Hepatic stellate cell (primary cell): ENCODE data around the gene DOP1A.
"Not testable (repeated sequence)": the region's sequence is repeated elsewhere in the genome, so short reads cannot be mapped to it uniquely, and the experiment has no call there.

Experiments
- DNase-seq: peaks from one replicate; pipeline ENCODE4 v3.0.0; 2011; ENCODE audit warnings: low spot score

Gene DOP1A

DNA sequence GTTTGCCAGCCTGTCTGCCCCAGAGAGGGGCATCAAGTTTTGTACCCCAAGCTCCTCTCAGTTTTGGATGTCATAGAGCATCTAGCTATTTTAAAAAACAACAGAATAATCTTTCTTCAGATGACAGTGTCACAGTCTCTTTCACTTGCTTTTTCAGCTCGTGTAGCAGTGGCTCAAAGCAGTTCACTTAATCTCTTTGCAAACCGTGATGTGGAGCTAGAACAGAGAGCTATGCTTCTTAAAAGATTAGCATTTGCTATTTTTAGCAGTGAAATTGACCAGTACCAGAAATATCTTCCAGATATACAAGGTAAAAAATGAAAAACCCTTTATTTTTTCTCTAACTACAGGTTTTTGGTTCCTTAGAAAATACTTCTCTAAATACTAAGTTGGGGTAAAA lies 88.3 kb downstream of the DOP1A start:
- DNase-seq: no peak

- DNase-seq: no peak
These were observed 92.7 kb downstream of the DOP1A start for GRCh38 chr6:83160167-83160566.

GRCh38 chr6:83167726-83168278 lies 100.3 kb downstream of the DOP1A start:
- no peak for DNase-seq

DNA sequence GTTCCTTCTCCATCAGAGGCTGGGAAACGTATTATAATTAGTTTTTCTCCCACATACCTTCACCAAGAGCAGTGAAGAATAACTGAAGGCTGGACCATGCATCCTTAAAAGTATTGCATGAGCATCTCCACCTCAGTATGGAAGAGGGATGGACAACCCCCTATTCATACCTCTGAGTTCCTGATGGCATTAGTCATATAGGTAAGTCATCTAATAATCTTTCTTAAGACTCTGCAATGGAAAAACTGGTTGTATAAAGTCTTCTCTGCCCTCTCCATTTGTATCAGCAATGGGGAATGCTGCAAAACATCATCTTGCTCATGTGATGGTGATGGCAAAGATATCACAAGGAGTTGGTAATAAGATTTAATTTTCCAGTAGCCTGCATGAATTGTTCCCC lies 101.1 kb downstream of the DOP1A start:
- DNase-seq: no peak

- no peak for DNase-seq
These were observed 101.6 kb downstream of the DOP1A start for GRCh38 chr6:83169106-83169505.

- DNase-seq: no peak
These were observed 102.0 kb downstream of the DOP1A start for GRCh38 chr6:83169511-83169910.

DNA sequence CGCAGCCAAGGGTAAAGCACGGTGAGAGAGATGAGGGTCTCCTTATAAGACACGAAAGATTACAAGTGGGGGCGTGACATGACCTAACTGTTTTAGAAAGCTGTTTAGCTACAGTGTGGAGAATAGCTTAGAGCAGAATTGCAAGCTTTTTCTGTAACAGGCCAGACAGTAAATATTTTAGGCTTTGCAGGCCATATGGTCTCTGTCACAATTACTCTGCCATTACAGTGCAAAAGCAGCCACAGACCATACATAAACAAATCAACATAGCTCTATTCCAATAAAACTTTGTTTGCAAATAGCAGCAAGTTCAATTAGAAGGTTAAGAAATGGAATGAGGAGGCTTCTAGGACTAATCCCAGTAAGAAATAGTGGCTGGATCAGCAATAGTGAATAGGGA lies 108.8 kb downstream of the DOP1A start:
- no peak for DNase-seq

DNA sequence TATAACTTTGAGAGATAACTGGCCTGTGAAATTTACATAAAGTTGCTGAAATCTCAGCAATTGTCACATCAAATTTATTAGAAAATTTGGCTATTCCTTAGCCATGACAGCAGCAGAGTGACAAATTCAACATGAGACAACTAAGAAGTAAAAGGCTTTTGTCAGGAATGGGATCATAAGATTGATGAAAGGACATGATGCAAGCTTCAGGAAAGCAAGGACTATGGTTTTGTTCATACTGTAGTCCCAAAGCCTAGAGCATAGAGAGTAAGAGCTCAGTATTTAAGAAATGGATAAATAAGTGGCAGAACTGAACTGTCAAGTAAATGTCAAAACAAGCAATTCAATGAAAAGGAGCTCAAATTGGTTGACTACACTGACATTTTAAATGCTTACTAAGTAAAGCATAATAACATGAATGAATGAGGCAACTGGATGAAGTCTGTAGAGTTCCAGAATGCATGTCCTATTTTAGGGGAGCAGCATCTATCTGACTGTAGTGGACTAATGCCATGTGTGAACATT lies 113.0 kb downstream of the DOP1A start:
- DNase-seq: no peak

DNA sequence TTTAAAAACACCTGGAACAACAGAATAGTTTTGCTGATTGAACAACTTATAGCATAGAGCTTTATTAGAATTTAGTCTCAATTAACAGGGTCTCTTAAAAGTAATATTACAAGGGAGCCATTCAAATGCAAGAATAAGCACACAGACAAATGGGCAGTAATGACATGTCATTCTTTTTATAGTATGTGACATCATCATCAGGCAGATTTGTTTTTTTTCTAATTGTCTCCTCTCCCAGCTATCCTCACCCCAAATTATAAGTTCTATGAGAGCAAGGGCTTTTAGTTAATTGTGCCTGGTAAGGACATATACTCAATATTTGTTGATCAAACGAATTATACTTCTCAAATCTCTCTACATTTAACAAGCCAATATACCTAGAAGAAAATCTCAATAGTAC lies 114.6 kb downstream of the DOP1A start:
- no peak for DNase-seq

GRCh38 chr6:83183082-83183828 lies 115.8 kb downstream of the DOP1A start:
- DNase-seq: peak; percentile 70

DNA sequence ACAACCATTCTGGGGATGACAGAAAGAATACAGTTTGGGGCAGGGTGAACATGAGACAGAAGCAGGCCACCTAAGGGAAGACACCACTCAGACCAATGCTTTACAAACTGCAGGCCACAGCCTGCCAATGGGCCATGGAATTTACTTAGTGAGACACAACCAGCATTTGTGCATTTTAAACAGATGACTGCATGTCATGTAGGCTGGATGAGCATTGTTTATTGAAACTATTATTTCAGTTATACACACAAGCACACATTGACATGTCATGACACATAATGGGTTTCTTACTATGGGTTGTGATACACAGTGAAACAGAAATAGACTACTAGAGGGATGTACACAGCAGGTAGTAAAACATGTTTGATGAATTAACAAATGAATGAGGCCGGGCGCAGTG lies 117.6 kb downstream of the DOP1A start:
- DNase-seq: no peak

GRCh38 chr6:83188501-83188900 lies 121.0 kb downstream of the DOP1A start:
- no peak for DNase-seq

- no peak for DNase-seq
These were observed 123.2 kb downstream of the DOP1A start for GRCh38 chr6:83190626-83191025.

- DNase-seq: not testable (repeated sequence)
These were observed 124.5 kb downstream of the DOP1A start for GRCh38 chr6:83191974-83192373.

DNA sequence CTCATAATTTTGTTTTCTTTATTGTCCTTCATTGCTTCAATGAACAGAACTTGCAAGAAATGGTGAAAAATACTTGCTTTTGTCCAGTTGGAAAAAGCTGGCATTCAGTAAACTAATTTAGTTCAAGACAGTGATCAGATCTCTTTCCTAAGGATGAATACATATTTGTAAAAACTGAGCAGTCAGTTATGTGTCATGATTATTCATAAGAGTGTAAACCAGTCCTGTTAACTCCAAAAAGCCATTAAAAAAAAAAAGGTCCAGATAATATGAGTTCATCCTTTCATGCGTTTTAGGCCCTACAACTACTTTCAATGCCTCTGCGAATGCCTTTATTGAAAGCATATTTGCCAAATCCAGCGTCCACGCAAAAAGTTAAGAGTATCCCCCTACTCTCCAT lies 125.0 kb downstream of the DOP1A start:
- peak; percentile 30 for DNase-seq

- peak; percentile 95 for DNase-seq
These were observed 125.6 kb downstream of the DOP1A start, which contains the start of the genes PGM3 and RWDD2A for GRCh38 chr6:83192871-83193746. PGM3 (minus strand) TSS chr6:83193265; CDS start chr6:83191012, 2,253 bp downstream. RWDD2A (plus strand) TSS chr6:83193357; CDS start chr6:83194452, 1,095 bp downstream.

DNA sequence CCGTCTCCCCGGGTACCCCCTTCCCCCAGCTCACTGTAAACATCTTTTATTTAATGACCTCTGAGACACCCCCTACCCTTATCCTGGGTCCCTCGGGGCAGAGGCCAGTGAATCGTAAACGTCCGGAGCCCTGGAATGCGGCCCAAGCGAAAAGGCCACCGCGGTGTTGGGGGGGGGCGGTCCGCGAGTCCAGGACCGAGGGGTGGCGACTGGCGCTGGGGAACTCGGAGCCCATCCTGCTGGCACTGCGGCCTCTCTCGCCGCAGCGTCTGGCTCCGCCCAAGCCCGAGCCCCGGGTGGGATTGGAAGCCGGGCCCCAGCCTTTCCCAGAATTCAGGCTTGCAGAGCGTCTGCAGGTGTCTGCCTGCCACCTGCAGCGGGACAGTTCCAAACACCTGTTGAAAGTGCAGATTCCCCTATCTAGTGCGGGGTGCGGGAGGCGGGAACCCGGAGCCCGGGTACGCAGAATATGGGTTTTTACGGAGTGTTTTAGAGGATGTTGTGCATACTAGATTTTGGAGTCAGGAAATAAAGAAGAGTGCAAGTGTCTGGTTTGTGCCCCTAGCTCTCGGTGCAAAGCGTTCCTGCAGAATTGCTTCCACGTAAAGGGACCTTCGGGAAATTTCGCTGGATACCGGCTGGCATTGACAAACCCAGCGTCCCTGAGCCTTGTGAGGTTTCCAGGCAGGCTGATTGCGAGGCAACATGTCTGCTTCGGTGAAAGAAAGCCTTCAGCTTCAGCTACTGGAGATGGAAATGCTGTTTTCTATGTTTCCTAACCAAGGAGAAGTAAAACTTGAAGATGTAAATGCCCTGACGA lies 126.5 kb downstream of the DOP1A start:
- peak; percentile 55 for DNase-seq

- peak; percentile 37 for DNase-seq
These were observed 131.2 kb downstream of the DOP1A start for GRCh38 chr6:83198486-83199172.

DNA sequence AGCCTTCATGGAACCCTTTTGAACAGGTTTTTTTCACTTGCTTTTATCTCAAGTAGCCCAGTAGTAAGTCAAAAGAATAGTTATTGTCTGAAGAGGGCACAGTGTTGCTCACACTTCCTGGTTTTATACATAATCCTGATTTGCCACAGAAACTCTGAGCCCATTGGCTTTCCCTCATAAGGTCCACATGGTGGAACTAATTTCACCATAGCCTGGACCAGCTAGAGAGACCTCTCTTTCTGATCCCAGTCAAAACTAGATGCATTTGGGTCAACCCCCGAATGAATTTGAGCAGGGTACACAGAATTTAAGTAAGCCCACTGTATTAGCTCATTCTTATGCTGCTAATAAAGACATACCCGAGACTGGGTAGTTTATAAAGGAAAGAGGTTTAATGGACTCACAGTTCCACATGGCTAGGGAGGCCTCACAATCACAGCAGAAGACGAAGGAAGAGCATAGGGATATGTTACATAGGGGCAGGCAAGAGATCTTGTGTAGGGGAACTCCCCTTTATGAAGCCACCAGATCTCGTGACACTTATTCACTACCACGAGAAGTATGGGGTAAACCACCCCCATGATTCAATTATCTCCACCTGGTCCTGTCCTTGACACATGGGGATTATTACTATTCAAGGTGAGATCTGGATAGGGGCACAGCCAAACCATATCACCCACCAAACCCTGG lies 131.8 kb downstream of the DOP1A start:
- no peak for DNase-seq

GRCh38 chr6:83199863-83200225 lies 132.4 kb downstream of the DOP1A start:
- DNase-seq: no peak

- DNase-seq: no peak
These were observed 134.6 kb downstream of the DOP1A start for GRCh38 chr6:83202031-83202430.
